PFSK-1 (cell line): ENCODE results near the gene ASF1A.

Source experiments
- FOXP2 ChIP-seq: optimal IDR thresholded peaks from 2 replicates; pipeline ENCODE3; 2011; ENCODE audit warnings: borderline replicate concordance, control low read depth, inconsistent platforms; ENCODE audit not compliant: insufficient read depth; ENCODE audit errors: extremely low read length, extremely low read depth
- POLR2AphosphoS5 ChIP-seq: IDR thresholded peaks from 2 replicates; pipeline ENCODE4 v1.6.1; 2012; ENCODE audit warnings: low read depth, mild to moderate bottlenecking, control low read depth, low read length, moderate library complexity
- REST ChIP-seq, 2 experiments: IDR thresholded peaks; 2 replicates each; pipeline versions ENCODE4 v1.6.1 to v1.8.0; 2011 to 2012; ENCODE audit warnings: low read depth in 2 of 2, low read length in 2 of 2, control low read depth in 1 of 2, inconsistent platforms in 1 of 2, mild to moderate bottlenecking in 1 of 2, moderate library complexity in 1 of 2; ENCODE audit not compliant: insufficient read depth in 1 of 2
- SIN3A ChIP-seq: IDR thresholded peaks from 2 replicates; pipeline ENCODE4 v1.6.1; 2012; ENCODE audit warnings: mild to moderate bottlenecking, low read length, moderate library complexity, borderline replicate concordance; ENCODE audit not compliant: insufficient read depth
- TAF1 ChIP-seq: IDR thresholded peaks from 2 replicates; pipeline ENCODE4 v1.6.1; 2012; ENCODE audit warnings: low read length, control low read depth, borderline replicate concordance; ENCODE audit not compliant: insufficient read depth

Gene ASF1A

GRCh38 chr6:118872318-118872717, 21.6 kb upstream of the ASF1A start:
- TF ChIP-seq SIN3A (no peak), FOXP2 (no peak)

- TF ChIP-seq FOXP2 (no peak), SIN3A (no peak), TAF1 (no peak), POLR2AphosphoS5 (no peak), REST (IDR thresholded peaks at IDR 0.05; ENCODE audit: insufficient read depth in 1 of 2, low read depth in 2 of 2, low read length in 2 of 2) (no peak)
These were observed 21.2 kb upstream of the ASF1A start for GRCh38 chr6:118872726-118873125.

GRCh38 chr6:118873239-118873638, 20.7 kb upstream of the ASF1A start:
- TF ChIP-seq POLR2AphosphoS5 (no peak), FOXP2 (no peak), TAF1 (no peak), REST (IDR thresholded peaks at IDR 0.05; ENCODE audit: insufficient read depth in 1 of 2, low read depth in 2 of 2, low read length in 2 of 2) (no peak), SIN3A (no peak)

GRCh38 chr6:118875672-118876071, 18.3 kb upstream of the ASF1A start:
- TF ChIP-seq FOXP2 = no peak
- no peak for TF ChIP-seq SIN3A
- no peak for TF ChIP-seq REST (IDR thresholded peaks at IDR 0.05; ENCODE audit: insufficient read depth in 1 of 2, low read depth in 2 of 2, low read length in 2 of 2)
- no peak for TF ChIP-seq TAF1
- no peak for TF ChIP-seq POLR2AphosphoS5

GRCh38 chr6:118876198-118876597, 17.8 kb upstream of the ASF1A start:
- TF ChIP-seq TAF1 (no peak), FOXP2 (no peak), POLR2AphosphoS5 (no peak), SIN3A (no peak), REST (IDR thresholded peaks at IDR 0.05; ENCODE audit: insufficient read depth in 1 of 2, low read depth in 2 of 2, low read length in 2 of 2) (no peak)
